Liver (tissue), 9 donors: ENCODE measurements around the gene RERE. TPM values are rescaled to one million over a fixed set of nuclear protein-coding genes. Genes with fewer than 3 reads are reported as not detected.

ENCODE experiments used
- DNase-seq: peaks from one replicate; pipeline ENCODE4 v3.0.0-alpha.2; 2017; ENCODE audit warnings: low spot score
- H3K27ac ChIP-seq, 2 donors: one replicate each; pipeline ENCODE4 v1.7.0; 2013; ENCODE audit warnings: inconsistent platforms in 2 of 2, low read length in 2 of 2, control low read depth in 1 of 2, low read depth in 1 of 2, mild to moderate bottlenecking in 1 of 2
- H3K27me3 ChIP-seq, 4 donors: one replicate each; pipeline versions ENCODE4 v1.6.1 to v1.7.0; 2013; ENCODE audit warnings: low read length in 3 of 4, inconsistent platforms in 1 of 4, mild to moderate bottlenecking in 1 of 4, moderate library complexity in 1 of 4; ENCODE audit not compliant: control insufficient read depth in 4 of 4, insufficient read depth in 4 of 4
- H3K36me3 ChIP-seq, 4 donors: one replicate each; pipeline versions ENCODE4 v1.6.1 to v1.7.0; 2013; ENCODE audit warnings: low read length in 3 of 4, mild to moderate bottlenecking in 3 of 4, low read depth in 1 of 4, moderate library complexity in 1 of 4; ENCODE audit not compliant: control insufficient read depth in 4 of 4, insufficient read depth in 3 of 4
- H3K4me1 ChIP-seq, 4 donors: one replicate each; pipeline versions ENCODE4 v1.6.1 to v1.7.0; 2013; ENCODE audit warnings: low read length in 3 of 4, mild to moderate bottlenecking in 3 of 4, moderate library complexity in 1 of 4; ENCODE audit not compliant: control insufficient read depth in 4 of 4, insufficient read depth in 4 of 4
- H3K4me3 ChIP-seq, 3 donors: one replicate each; pipeline versions ENCODE4 v1.6.1 to v1.7.0; 2013; ENCODE audit warnings: low read length in 3 of 3, control low read depth in 1 of 3, low read depth in 1 of 3, mild to moderate bottlenecking in 1 of 3
- H3K9ac ChIP-seq, 2 donors: one replicate each; pipeline ENCODE4 v1.7.0; 2013; ENCODE audit warnings: low read length in 2 of 2, mild to moderate bottlenecking in 2 of 2, moderate library complexity in 2 of 2, control low read depth in 1 of 2, low read depth in 1 of 2
- H3K9me3 ChIP-seq, 4 donors: one replicate each; pipeline versions ENCODE4 v1.6.1 to v1.7.0; 2013; ENCODE audit warnings: low read length in 3 of 4; ENCODE audit not compliant: control insufficient read depth in 4 of 4
- ATF3 ChIP-seq: IDR thresholded peaks from 2 replicates; pipeline ENCODE4 v1.6.1; 2016; ENCODE audit warnings: antibody characterized with exemption
- CTCF ChIP-seq: fragments of 150-350 bp; IDR thresholded peaks from 2 replicates; pipeline ENCODE4 v1.5.1; 2017; ENCODE audit warnings: improper control_type of control experiment, low read depth, low read length; ENCODE audit not compliant: missing input control
- EGR1 ChIP-seq, 2 donors: IDR thresholded peaks; 2 replicates each; pipeline ENCODE4 v1.6.1; 2016 to 2018; ENCODE audit warnings: antibody characterized with exemption in 2 of 2, low read depth in 2 of 2
- FOXA1 ChIP-seq: IDR thresholded peaks from 2 replicates; pipeline ENCODE4 v1.6.1; 2016; ENCODE audit warnings: antibody characterized with exemption
- GABPA ChIP-seq, 2 donors: IDR thresholded peaks in 1 of 2; conservative IDR thresholded peaks in 1 of 2; 2 replicates each; pipeline ENCODE4 v1.6.1; 2016; ENCODE audit warnings: antibody characterized with exemption in 2 of 2, mild to moderate bottlenecking in 1 of 2, moderate library complexity in 1 of 2
- HNF4A ChIP-seq, 2 donors: conservative IDR thresholded peaks; 2 replicates each; pipeline ENCODE4 v1.6.1; 2016; ENCODE audit warnings: antibody characterized with exemption in 2 of 2, mild to moderate bottlenecking in 2 of 2
- HNF4G ChIP-seq: IDR thresholded peaks from 2 replicates; pipeline ENCODE4 v1.6.1; 2016; ENCODE audit warnings: antibody characterized with exemption
- JUND ChIP-seq, 2 donors: IDR thresholded peaks; 2 replicates each; pipeline ENCODE4 v1.6.1; 2016; ENCODE audit warnings: antibody characterized with exemption in 2 of 2
- MAX ChIP-seq: IDR thresholded peaks from 2 replicates; pipeline ENCODE4 v1.6.1; 2016; ENCODE audit warnings: antibody characterized with exemption
- NR2F2 ChIP-seq: IDR thresholded peaks from 2 replicates; pipeline ENCODE4 v1.6.1; 2016; ENCODE audit warnings: antibody characterized with exemption
- RAD21 ChIP-seq, 2 donors: IDR thresholded peaks; 2 replicates each; pipeline ENCODE4 v1.6.1; 2016; ENCODE audit warnings: antibody characterized with exemption in 2 of 2, mild to moderate bottlenecking in 2 of 2
- REST ChIP-seq: IDR thresholded peaks from 2 replicates; pipeline ENCODE4 v1.6.1; 2016; ENCODE audit warnings: antibody characterized with exemption, mild to moderate bottlenecking
- SP1 ChIP-seq: IDR thresholded peaks from 2 replicates; pipeline ENCODE4 v1.6.1; 2018; ENCODE audit warnings: antibody characterized with exemption, mild to moderate bottlenecking
- TAF1 ChIP-seq: conservative IDR thresholded peaks from 2 replicates; pipeline ENCODE4 v1.6.1; 2016; ENCODE audit warnings: antibody characterized with exemption, mild to moderate bottlenecking
- YY1 ChIP-seq: IDR thresholded peaks from 2 replicates; pipeline ENCODE4 v1.6.1; 2016; ENCODE audit warnings: antibody characterized with exemption, mild to moderate bottlenecking
- ZBTB33 ChIP-seq: IDR thresholded peaks from 2 replicates; pipeline ENCODE4 v1.6.1; 2016; ENCODE audit warnings: antibody characterized with exemption
- WGBS: extraction: QIAGEN DNeasy Blood & Tissue Kit; methylation state at CpG from one replicate; pipeline ENCODE4 v1.1.7; 2013; 5-methylcytosine and 5-hydroxymethylcytosine counted together
- polyA plus RNA-seq, 2 donors: library from polyadenylated mRNA; stranded (reverse) in 1 of 2; unstranded in 1 of 2; fragments of 200-250 nt in 1 of 2; fragments of >200 nt in 1 of 2; fragmentation: Nextera tagmentation in 1 of 2; extraction: Ambion mirVana in 1 of 2; gene quantifications; one replicate each; pipeline versions ENCODE4 v1.2.1 to v1.2.3, GENCODE V29; 2013 to 2015
- total RNA-seq, 2 donors: library from RNA; depleted of rRNA; stranded (reverse); fragments of >200 nt; gene quantifications; one replicate each; pipeline ENCODE4 v1.2.3, GENCODE V29; 2014
- donor health status: healthy.
- donor health status: healthy.
- donor health status: healthy.
- donor health status: healthy.
- donor health status: healthy.

The RERE gene
- total and polyA plus RNA-seq, 4 donors: 9.8 to 49.1 (median 24.8) TPM

GRCh38 chr1:8334106-8334851, 483.2 kb downstream of the RERE start:
- Histone ChIP-seq H3K27ac (no peak overlapping the region), H3K36me3 (no peaks in the 10 kb centered on the region), H3K9ac (no peak overlapping the region), H3K4me1 (no peaks in the 10 kb centered on the region), H3K9me3 (no peaks in the 10 kb centered on the region), H3K27me3 (no peaks in the 10 kb centered on the region), H3K4me3 (no peak overlapping the region)
- no peak for DNase-seq
- WGBS: 92% methylated on average over 24 of the region's 24 CpGs
- TF ChIP-seq GABPA (IDR thresholded peaks at IDR 0.05 in 1 of 2, conservative IDR thresholded peaks at IDR 0.05 in 1 of 2): no peak
- no peak for TF ChIP-seq RAD21 (IDR thresholded peaks at IDR 0.05)
- TF ChIP-seq HNF4G: no peak
- TF ChIP-seq REST: no peak
- no peak for TF ChIP-seq EGR1 (IDR thresholded peaks at IDR 0.05; ENCODE audit: low read depth in 2 of 2)
- TF ChIP-seq JUND (IDR thresholded peaks at IDR 0.05): no peak
- TF ChIP-seq YY1: no peak
- no peak for TF ChIP-seq MAX
- TF ChIP-seq HNF4A (conservative IDR thresholded peaks at IDR 0.05): no peak
- TF ChIP-seq ATF3: no peak
- no peak for TF ChIP-seq NR2F2
- no peak for TF ChIP-seq SP1
- no peak for TF ChIP-seq ZBTB33
- TF ChIP-seq CTCF: no peak
- no peak for TF ChIP-seq TAF1
- no peak for TF ChIP-seq FOXA1
